Embryonic facial prominence (tissue), 1 donor: ENCODE measurements around the gene MED27.

Experiments
- DNase-seq: peaks from one replicate; pipeline ENCODE4 v3.0.0-alpha.2; 2016; ENCODE audit errors: extremely low spot score

The MED27 gene, protein sequence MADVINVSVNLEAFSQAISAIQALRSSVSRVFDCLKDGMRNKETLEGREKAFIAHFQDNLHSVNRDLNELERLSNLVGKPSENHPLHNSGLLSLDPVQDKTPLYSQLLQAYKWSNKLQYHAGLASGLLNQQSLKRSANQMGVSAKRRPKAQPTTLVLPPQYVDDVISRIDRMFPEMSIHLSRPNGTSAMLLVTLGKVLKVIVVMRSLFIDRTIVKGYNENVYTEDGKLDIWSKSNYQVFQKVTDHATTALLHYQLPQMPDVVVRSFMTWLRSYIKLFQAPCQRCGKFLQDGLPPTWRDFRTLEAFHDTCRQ

DNA sequence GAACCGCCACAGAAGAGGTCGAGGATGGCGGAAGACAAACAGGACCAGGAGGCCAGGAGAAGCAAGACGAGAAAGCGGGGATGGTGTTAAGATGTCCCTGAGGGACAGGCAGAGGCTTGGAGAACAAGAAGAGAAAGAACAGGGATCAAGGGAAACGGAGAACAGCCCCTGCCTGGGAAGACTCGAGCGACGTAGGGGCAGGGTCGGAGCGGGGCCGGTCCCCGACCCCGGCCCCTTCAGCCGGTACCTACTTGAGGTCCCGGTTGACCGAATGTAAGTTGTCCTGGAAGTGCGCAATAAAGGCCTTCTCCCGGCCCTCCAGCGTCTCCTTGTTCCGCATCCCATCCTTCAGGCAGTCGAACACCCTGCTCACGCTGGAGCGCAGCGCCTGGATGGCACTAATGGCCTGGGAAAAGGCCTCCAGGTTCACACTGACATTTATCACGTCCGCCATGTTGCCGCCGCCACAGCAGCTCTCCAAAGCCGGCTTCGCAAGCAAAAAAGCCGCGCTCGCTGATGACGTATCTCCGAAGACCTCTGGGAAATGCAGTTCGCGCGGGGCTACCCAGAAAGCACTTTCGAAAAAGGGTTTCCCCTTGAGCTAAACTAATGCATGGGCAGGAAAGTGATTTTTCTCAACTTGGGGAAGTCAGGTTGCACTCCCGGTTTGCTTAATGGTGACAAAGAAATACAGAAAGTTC, at the start of gene MED27:
TSS of gene MED27 (minus strand) at position 477 of the 701 bp plus-strand sequence. CDS start at position 454, 23 bp downstream.
- DNase-seq = peak; percentile 91

DNA sequence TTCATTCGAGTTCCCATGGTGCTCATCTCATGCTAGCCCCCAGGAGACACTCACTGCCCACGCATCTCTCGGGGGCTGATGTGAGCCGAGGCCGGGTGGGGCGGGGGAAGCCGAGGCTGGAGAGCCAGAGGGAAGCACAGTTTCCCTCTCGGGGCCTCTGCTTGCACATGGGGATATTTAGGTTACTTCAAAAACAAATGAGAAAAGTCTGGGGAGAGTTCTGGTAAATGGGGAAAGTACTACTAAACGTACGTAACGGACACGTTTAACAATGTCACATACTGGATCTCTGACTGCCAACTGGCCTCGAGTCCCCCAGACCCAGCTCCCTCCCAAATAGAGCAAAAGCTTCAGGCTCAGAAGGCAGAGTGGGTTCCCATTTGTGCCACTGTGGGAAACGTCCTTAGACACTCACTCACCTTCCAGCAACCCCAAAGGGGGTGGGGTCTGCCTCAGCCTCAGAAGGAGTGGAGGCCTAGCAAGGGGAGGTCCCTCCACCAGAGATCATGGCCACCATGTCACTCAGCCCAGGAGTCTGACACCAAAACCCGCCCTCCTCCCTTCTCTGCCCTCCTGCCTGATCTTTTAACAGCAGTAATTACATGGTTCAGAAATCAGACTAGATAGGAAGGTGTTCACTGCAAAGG, 48.3 kb upstream of the MED27 start:
- no peak for DNase-seq

DNA sequence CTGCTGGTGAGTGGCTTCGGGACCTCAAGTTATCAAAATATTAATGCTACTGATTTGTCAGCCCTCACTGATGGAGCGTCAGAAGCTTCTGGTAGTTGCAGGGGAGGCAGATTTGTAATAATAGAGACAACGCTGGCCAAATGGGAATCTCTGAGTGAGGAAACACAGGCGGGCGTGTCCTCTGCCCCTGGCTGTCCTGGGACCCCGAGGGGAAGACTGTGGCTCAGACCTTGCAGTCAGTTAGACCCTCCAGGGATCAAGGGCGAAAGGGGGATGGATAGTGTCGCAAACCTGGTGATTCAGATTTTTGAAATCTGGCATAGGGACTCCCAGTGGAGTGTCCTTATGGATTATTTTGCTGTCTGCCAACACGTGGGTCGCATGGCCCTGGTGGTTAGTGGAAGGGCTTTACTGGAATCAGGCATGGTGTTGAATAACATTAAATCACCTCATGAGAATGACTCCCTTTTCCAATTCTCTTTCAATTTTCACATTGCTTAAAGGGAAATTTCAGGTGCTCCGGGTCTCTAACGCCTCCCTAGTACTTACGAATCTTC, 47.1 kb upstream of the MED27 start:
- no peak for DNase-seq

DNA sequence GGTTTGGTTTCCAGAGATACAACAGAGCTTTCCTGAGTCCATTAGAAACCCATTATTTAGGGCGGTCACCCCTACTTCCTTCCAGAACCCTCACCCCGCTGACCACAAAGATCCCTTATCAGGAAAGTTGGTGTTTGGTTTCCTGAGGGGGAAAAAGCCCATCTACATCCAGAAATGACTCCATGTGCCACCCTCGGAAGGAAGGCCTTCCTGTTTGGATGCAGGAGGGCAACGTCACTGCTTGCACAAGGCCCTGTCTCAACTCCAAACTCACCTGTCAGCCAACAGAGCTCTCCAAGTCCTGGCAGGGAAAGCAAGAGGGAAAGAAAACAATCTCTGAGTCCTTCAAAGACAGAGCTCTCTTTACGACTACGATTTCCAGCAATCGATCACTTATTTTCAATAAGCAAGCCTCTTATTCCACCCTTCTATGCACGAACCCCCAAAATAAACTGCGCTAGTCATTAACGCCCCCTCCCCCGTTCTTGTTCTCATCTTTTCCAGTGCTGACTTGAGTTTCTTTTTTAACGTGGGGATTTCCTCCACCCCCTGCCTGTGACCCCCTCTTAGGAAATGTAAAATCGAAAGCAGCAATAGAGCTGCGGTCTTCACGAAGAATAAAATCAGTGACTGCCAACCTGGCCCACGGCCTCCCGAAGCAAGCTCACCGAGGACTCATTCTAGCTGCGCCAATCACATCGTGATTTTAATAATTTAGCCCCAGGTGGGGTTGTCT, 46.4 kb upstream of the MED27 start:
- DNase-seq = no peak

DNA sequence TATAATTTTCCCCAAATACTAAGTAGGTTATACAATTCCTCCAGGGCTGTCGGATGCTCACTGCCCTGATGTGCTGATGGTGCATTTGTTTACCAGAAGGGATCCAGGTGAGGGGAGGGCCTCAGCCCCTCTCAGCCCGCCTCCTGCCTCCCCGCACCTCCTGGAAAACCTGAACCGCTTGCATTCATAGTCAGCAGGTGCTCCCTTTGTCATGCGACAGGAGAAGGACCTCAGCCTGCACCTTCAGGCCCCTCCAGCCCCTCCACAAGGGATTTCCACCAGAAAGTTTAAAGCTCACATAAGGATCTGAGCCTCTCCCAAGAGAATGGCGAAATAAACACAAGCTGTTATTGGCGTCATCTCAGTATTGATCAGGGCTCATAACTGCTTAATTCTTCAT, 45.7 kb upstream of the MED27 start:
- no peak for DNase-seq

DNA sequence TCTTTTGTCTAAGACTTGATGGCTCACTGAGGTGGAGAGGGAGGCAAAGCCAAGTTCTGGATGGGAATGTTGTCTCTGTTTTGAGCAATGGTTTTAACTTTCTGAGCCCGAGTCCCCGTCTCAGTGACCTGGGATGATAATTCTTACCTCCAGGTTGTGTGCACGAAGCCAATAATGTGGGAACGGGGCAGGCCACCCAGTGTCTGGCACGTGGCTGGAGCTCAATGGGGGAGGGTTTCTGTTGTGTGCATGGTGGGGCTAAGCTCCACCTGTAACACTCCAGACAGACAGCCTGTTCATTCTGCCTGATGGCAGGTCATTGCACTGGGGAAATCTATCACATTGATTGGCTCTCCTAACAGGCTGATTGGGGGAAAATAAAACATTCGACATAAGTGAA, 45.1 kb upstream of the MED27 start:
- DNase-seq = no peak

DNA sequence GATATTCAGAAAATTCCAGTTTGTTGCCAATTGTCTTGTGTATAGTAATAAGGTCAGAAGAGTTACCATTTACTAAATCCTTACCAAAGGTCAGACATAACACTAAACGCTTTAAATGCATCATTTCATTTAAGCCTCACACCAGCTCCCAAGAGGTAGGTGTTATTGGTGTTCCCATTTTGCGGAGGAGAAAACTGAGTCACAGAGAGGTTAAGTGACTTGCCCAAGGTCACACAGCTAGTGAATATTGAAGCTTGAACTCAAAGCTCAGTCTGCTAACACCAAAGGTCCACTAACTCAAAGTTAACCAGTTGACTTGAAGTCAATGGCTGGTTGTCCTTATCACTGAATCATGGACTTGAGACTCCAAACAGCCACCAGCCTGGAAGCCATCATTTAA, 41.4 kb upstream of the MED27 start:
- DNase-seq = no peak

DNA sequence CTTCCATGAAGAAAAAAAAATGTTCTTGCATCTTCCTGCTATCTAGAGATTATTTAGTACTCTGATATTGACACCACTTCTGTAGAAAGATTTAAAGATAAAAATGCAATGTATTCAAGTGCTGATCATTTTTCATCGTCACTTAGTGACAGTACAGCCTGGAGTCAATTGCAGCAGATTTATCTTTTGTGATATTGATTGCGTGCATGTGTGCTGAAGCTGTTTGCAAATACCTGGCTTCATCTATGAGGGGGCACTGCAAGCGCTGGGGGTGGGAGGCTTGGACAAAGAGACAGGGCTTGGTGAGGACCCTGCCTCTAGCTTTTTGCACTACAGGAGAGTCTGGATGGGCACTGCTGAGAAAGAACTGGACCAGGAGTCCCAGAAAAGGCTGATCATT, 38.0 kb upstream of the MED27 start:
- DNase-seq = no peak

DNA sequence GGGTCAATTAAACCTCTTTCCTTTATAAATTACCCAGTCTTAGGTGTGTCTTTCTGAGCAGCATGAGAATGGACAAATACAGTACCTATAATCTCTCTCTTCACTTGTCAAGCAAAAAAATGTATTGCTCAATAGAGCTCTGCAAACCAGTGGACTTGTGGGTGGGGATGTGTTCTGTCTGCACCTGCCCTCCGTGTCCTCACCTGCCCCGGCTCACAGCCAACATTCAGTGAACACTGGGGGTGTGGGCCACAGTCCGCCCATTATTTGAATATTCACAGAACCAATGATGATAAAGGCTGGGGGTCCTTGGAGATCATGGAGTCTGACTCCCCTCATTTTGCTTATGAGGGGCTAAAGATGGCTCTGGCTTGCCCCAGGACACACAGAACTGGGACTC, 36.9 kb upstream of the MED27 start:
- no peak for DNase-seq

DNA sequence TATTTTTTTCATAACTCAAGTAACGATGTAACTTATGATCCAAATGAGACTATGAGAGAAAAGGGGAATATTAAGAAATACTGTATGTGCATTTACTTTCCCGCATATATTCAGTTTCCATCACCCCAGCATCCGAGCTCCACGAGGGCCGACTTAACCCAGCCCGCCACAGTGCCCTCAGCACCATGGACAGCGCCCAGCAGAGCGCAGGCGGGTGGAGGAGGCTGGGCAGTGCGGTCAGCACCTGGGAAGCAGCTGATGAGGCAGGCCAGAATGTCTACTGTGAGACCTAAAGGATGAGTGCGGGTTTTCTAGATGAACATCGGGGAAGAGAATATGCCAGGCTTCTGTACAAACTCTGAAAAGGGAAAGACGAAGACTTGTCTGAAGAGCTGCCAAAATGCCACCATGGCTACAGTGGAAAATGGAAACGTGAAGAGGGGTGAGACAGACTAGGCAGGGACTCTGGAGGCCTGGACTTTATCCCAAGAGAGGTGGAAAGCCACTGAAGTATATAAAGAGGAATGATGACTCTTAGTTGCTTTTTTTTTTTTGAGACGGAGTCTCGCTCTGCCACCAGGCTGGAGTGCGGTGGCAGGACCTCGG, 34.5 kb upstream of the MED27 start:
- no peak for DNase-seq

DNA sequence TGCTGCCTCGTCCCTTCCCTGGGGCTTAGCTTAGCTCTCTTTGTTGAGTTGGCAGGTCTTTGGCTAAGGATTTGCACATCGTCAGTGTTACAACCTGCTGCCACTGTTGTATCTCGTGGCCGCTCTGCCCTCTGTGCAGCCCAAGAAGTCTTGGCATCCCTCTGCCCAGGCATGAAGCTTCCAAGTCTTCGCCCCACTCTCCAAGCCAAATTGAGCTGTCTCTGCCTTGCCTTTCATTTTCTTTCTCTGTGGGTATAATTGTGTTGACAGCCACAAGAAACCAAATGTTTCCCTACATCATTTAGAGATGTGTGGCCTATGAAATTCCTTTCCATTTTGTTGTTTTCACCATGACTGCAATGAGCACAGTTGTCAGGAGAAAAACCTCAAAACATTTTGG, 29.6 kb upstream of the MED27 start:
- no peak for DNase-seq

DNA sequence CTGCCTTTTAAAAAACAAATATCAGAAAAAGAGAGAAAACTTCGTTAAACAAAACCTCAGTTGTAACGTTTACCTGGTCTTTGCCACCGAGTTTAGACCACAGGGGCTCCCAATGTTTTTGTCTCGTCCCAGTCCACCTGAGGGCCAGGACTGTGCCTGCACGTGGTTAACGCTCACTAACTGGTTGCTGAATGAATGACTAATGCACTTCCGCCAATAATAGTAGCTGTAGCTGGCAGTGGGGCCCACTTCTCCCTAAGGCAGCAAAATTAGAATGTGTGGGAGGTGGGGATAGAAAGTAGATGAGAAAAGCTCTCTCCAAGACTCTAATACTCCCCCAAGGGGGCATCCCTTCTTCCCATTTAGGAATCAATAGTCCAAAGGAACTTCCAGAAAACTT, 29.1 kb upstream of the MED27 start:
- no peak for DNase-seq

DNA sequence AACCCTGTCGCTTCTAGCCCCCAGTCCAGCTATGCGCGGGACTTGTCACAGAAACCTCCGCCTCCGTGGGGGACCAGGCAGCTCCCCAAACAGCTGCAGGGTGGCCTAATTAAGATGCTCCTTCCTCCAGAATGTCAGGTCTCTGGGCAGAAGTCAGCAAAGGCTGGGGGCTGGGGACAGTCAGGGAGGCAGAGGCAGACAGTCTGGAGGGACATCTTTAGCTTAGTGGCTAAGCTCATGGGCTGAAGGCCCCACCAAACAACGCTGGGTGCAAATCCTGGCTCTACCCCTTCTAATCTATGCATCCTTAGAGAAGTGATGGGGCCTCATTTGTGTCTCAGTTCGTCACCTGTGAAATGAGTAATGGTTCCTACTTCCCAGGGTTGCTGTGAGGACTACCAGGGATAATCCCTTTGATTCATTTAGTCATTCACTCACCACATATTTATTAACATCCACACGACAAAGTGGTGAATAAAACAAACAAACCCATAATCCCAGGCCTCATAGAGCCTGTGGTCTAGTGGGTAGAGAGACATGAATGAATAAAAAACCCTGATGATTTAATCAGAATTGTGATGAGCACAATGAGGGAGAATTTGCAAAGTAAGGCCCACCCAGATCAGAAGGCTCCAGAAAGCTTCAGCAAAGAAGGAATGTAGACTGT, 20.2 kb upstream of the MED27 start:
- DNase-seq = no peak

DNA sequence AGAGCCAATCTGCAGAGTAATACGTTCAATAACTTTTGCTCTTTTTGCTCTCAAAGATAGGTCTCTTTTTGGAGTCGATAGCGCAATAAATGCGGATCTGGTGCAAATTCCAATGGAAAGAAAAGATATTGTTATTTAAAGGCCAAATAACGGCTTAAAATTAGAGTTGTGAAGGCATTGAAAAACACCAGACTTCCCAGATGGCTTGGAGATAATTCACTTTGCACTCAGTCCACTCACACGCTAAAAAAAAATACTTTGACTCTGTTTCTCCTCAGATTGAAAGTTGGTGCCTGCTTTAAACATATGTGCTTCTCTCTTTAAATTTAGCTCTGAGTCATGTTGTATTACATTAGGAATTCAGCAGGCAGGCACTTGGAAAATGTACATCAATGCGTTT, 19.5 kb upstream of the MED27 start:
- no peak for DNase-seq

DNA sequence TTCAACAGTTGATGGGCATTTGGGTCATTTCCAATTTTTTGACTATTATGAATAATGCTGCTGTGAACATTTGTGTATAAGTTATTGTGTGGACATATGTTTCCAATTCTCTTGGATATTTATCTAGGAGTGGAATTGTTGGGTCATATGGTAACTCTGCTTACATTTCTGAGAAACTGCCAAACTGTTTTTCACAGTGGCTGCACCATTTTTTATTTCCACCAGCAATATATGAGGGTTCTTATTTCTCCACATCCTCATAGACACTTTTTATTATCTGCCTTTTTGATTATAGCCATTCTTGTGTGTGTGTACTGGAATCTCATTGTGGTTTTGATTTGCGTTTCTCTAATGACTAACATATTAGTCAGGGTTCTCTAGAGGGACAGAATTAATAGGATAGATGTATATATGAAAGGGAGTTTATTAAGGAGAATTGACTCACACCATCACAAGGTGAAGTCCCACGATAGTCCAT, 14.7 kb upstream of the MED27 start:
- DNase-seq = peak; percentile 53

DNA sequence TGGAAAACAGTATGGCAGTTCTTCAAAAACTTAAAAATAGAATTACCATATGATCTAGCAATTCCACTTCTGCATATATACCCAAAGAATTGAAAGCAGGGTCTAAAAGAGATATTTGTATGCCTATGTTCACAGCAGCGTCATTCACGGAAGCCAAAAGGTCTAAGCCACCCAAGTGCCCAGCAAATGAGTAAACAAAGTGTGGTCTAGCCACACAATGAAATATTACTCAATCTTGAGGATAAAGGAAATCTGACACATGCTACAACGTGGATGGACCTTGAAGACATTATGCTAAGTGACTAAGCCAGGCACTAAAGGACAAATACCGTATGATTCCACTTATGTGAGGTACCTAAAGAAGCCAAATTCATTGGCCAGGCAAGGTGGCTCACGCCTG, 11.1 kb upstream of the MED27 start:
- no peak for DNase-seq

DNA sequence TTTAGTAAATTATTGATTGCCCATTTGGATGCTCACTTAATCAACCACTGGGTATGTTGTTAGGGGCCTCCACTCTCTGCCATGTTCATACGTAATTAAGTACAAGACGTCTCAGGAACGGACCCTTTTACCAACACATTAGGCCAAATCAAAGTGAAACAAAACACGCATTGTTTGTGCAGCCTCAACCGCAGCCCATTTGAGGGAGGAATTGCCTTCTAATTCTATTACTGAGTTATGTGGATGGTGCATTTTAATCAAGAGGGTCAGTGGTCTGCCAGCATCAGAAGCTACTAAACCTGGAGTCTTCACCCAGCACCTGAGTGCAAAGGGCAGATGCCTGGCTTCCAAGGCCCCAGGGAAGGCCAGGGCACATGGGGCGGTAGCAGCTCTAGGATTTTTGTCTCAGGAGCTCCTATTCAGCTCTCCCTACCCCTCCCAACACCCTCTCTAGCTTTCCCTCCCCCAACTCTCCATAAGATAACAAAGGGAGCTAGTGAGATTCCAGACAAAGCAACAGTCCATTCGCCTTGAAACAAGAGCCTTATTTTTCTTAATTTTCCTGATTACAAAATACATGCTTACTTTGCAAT, 7.9 kb upstream of the MED27 start:
- DNase-seq = no peak

DNA sequence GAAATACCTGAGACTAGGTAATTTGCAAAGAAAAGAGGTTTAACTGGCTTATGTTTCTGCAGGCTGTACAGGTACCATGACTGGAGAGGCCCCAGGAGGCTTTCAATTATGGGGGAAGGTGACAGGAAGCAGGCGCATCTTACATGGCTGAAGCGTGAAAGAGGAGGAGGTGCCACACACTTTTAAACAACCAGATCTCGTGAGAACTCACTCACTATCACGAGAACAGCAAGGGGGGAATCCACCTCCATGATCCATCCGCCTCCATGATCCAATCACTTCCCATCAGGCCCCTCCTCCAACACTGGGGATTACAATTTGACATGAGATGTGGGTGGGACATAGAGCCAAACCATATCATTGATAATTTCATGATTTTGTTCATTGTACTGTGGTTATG, 2.5 kb upstream of the MED27 start:
- DNase-seq = no peak

DNA sequence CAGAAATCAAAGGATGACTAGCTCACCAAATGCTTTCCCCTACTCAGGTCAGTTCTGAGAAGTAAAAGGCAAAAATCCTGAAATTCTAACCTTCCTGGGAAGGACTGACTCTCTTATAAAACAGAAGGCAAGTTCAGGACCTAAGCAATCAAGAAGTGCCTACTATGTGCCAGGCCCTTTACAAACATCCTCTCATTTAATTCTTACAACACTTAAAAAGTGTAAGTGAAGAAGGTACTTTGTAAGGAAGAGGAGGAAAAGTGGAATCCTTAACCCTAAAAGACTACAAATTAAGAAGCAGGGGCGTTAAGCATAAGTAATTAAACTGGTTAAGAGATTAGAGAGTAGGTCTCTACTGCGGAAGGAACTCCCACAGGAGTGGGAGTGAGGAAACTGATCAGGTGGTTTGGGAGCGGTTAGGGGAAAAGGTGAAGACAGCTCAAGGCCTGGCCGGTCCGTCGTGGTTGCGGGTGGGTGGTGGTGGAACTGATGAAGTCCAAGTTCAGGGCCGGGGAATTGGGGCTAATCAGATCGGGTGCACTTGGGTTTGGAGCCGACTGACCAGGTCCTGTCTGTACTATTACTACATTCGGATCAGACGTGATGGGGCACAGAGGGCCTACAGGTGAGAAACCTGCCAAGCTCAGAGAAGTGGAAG, 839 bp downstream of the MED27 start:
- DNase-seq = no peak
